Suppressor macrophage treated with lipopolysaccharide for 1 hour (primary cell): ENCODE data around the gene PITRM1.
"Not testable (repeated sequence)": the region's sequence is repeated elsewhere in the genome, so short reads cannot be mapped to it uniquely, and the experiment has no call there.

Experiments
- DNase-seq, 3 donors: peaks; one replicate each; pipeline ENCODE4 v3.0.0-alpha.2; 2020 to 2022

PITRM1 gene

GRCh38 chr10:3172446-3173170 lies at the start of gene PITRM1:
Gene PITRM1 (minus strand): TSS chr10:3172782. CDS start chr10:3172772, 10 bp downstream.
- DNase-seq: peak; percentile 99

- DNase-seq: peak in 1 of 3 donors; percentile 17
These were observed 49.5 kb upstream of the PITRM1 start for GRCh38 chr10:3222068-3222467.

- DNase-seq: not testable (repeated sequence)
These were observed 49.0 kb upstream of the PITRM1 start for GRCh38 chr10:3221601-3222000.

- peak in 2 of 3 donors; percentile 22 to 45 for DNase-seq
These were observed 48.3 kb upstream of the PITRM1 start for GRCh38 chr10:3220853-3221252.

- not testable (repeated sequence) for DNase-seq
These were observed 46.5 kb upstream of the PITRM1 start for GRCh38 chr10:3219021-3219628.

GRCh38 chr10:3217853-3218252 lies 45.3 kb upstream of the PITRM1 start:
- no peak for DNase-seq

- peak in 1 of 3 donors; percentile 10 for DNase-seq
These were observed 44.7 kb upstream of the PITRM1 start for GRCh38 chr10:3217301-3217700.

GRCh38 chr10:3215153-3215775 lies 42.7 kb upstream of the PITRM1 start:
- peak in 1 of 3 donors; percentile 3 for DNase-seq

- peak in 1 of 3 donors; percentile 16 for DNase-seq
These were observed 41.4 kb upstream of the PITRM1 start for GRCh38 chr10:3213758-3214515.

- DNase-seq: peak in 1 of 3 donors; percentile 15
These were observed 40.6 kb upstream of the PITRM1 start for GRCh38 chr10:3213208-3213607.

GRCh38 chr10:3210251-3210877 lies 37.8 kb upstream of the PITRM1 start:
- no peak for DNase-seq

- peak; percentile 17 to 28 (median 23) for DNase-seq
These were observed 36.2 kb upstream of the PITRM1 start for GRCh38 chr10:3208481-3209406.

GRCh38 chr10:3207351-3207750 lies 34.8 kb upstream of the PITRM1 start:
- DNase-seq: peak in 1 of 3 donors; percentile 12

- peak in 1 of 3 donors; percentile 14 for DNase-seq
These were observed 34.1 kb upstream of the PITRM1 start for GRCh38 chr10:3206511-3207157.

GRCh38 chr10:3203972-3204371 lies 31.4 kb upstream of the PITRM1 start:
- no peak for DNase-seq

- no peak for DNase-seq
These were observed 30.6 kb upstream of the PITRM1 start for GRCh38 chr10:3203016-3203811.

- no peak for DNase-seq
These were observed 29.2 kb upstream of the PITRM1 start for GRCh38 chr10:3201796-3202195.

- no peak for DNase-seq
These were observed 26.9 kb upstream of the PITRM1 start for GRCh38 chr10:3199488-3199887.

GRCh38 chr10:3198900-3199299 lies 26.3 kb upstream of the PITRM1 start:
- no peak for DNase-seq
